Measurements from ENCODE around the gene ZBED6.

DNA sequence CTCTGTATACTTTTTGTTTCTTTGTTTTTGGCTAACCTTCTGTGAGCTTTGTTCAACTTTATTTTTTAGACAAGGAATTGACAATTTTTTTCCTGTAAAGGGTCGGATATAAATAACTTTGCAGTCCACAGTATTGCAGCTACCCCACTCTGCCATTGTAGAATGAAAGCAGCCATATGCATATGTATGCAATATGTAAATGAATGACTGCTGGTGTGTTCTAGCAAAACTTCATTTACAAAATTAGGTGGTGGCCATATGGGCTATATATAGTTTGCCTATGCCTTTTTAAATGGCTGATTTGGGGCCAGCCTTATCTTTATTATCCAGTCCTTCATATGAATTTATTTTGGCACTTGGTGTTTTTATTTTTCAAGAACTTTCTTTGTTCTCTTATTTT, 48.0 kb downstream of the ZBED6 start:
- TF ChIP-seq, protein P1, sequence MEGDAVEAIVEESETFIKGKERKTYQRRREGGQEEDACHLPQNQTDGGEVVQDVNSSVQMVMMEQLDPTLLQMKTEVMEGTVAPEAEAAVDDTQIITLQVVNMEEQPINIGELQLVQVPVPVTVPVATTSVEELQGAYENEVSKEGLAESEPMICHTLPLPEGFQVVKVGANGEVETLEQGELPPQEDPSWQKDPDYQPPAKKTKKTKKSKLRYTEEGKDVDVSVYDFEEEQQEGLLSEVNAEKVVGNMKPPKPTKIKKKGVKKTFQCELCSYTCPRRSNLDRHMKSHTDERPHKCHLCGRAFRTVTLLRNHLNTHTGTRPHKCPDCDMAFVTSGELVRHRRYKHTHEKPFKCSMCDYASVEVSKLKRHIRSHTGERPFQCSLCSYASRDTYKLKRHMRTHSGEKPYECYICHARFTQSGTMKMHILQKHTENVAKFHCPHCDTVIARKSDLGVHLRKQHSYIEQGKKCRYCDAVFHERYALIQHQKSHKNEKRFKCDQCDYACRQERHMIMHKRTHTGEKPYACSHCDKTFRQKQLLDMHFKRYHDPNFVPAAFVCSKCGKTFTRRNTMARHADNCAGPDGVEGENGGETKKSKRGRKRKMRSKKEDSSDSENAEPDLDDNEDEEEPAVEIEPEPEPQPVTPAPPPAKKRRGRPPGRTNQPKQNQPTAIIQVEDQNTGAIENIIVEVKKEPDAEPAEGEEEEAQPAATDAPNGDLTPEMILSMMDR (IDR thresholded peaks at IDR 0.05; ENCODE audit: poor library complexity, severe bottlenecking) = no peak
- TF ChIP-seq, protein P2, sequence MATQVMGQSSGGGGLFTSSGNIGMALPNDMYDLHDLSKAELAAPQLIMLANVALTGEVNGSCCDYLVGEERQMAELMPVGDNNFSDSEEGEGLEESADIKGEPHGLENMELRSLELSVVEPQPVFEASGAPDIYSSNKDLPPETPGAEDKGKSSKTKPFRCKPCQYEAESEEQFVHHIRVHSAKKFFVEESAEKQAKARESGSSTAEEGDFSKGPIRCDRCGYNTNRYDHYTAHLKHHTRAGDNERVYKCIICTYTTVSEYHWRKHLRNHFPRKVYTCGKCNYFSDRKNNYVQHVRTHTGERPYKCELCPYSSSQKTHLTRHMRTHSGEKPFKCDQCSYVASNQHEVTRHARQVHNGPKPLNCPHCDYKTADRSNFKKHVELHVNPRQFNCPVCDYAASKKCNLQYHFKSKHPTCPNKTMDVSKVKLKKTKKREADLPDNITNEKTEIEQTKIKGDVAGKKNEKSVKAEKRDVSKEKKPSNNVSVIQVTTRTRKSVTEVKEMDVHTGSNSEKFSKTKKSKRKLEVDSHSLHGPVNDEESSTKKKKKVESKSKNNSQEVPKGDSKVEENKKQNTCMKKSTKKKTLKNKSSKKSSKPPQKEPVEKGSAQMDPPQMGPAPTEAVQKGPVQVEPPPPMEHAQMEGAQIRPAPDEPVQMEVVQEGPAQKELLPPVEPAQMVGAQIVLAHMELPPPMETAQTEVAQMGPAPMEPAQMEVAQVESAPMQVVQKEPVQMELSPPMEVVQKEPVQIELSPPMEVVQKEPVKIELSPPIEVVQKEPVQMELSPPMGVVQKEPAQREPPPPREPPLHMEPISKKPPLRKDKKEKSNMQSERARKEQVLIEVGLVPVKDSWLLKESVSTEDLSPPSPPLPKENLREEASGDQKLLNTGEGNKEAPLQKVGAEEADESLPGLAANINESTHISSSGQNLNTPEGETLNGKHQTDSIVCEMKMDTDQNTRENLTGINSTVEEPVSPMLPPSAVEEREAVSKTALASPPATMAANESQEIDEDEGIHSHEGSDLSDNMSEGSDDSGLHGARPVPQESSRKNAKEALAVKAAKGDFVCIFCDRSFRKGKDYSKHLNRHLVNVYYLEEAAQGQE (IDR thresholded peaks at IDR 0.05; ENCODE audit: borderline replicate concordance) = no peak
- TF ChIP-seq EZH2 (IDR thresholded peaks at IDR 0.05; ENCODE audit: borderline replicate concordance, insufficient read depth, low read length, poor library complexity, severe bottlenecking) (no peak), POLR2AphosphoS5 (IDR thresholded peaks at IDR 0.05) (no peak), RAD21 (conservative IDR thresholded peaks at IDR 0.05) (no peak), EP300 (conservative IDR thresholded peaks at IDR 0.05; ENCODE audit: poor library complexity, severe bottlenecking) (no peak), MXI1 (conservative IDR thresholded peaks at IDR 0.05; ENCODE audit: poor library complexity, severe bottlenecking) (no peak)
